Middle frontal gyrus (tissue), 1 donor: Measurements from ENCODE around the gene FAM50B.

ENCODE experiments used
- DNase-seq: peaks from one replicate; pipeline ENCODE4 v3.0.0-alpha.2; 2015; ENCODE audit warnings: low spot score; ENCODE audit errors: extremely low spot score

The FAM50B gene

GRCh38 chr6:3893487-3893886 lies 44.3 kb downstream of the FAM50B start:
- DNase-seq: no peak

GRCh38 chr6:3893917-3894316 lies 44.7 kb downstream of the FAM50B start:
- DNase-seq: no peak

- no peak for DNase-seq
Measured at GRCh38 chr6:3894590-3895311, 45.6 kb downstream of the FAM50B start.

- no peak for DNase-seq
Measured at GRCh38 chr6:3895312-3895653, 46.1 kb downstream of the FAM50B start.

GRCh38 chr6:3895805-3896204 lies 46.6 kb downstream of the FAM50B start:
- DNase-seq: no peak

- DNase-seq: no peak
Measured at GRCh38 chr6:3898265-3898994, 49.3 kb downstream of the FAM50B start.

- DNase-seq: no peak
Measured at GRCh38 chr6:3899061-3899460, 49.9 kb downstream of the FAM50B start.

GRCh38 chr6:3899970-3900439 lies 50.8 kb downstream of the FAM50B start:
- no peak for DNase-seq
